SK-N-MC (cell line): Measurements from ENCODE around the gene LCN15.
A peak's percentile ranks its signal among the peaks of the same experiment; 100 is the strongest.

Source experiments
- FOXP2 ChIP-seq: optimal IDR thresholded peaks from 2 replicates; pipeline ENCODE3; 2011; ENCODE audit warnings: mild to moderate bottlenecking, moderate library complexity; ENCODE audit not compliant: insufficient read depth; ENCODE audit errors: extremely low read length, control extremely low read depth
- POLR2AphosphoS5 ChIP-seq: IDR thresholded peaks from 2 replicates; pipeline ENCODE4 v1.6.1; 2012; ENCODE audit warnings: mild to moderate bottlenecking, low read depth, low read length, borderline replicate concordance

GRCh38 chr9:136799854-136800657 lies 35.7 kb upstream of the LCN15 start:
- TF ChIP-seq POLR2AphosphoS5 (peak; percentile 59; the same call in 1 of the 2 replicates), FOXP2 (no peak)
